Neuronal stem cell (in vitro differentiated cells): ENCODE results near the gene TBC1D14.

ENCODE experiments used
- DNase-seq: peaks from one replicate; pipeline ENCODE4 v3.0.0-alpha.2; 2013; ENCODE audit warnings: low spot score
- H2AFZ ChIP-seq: one replicate; pipeline ENCODE4 v1.6.1; 2013; ENCODE audit warnings: mild to moderate bottlenecking, low read length, inconsistent platforms
- H2AK5ac ChIP-seq: 2 replicates; pipeline ENCODE4 v1.6.1; 2013; ENCODE audit warnings: low read depth, mild to moderate bottlenecking, inconsistent platforms, low read length, moderate library complexity, mixed read lengths
- H2BK120ac ChIP-seq: 2 replicates; pipeline ENCODE4 v1.6.1; 2013; ENCODE audit warnings: low read depth, mild to moderate bottlenecking, inconsistent platforms, low read length, moderate library complexity, mixed read lengths
- H2BK12ac ChIP-seq: one replicate; pipeline ENCODE4 v1.6.1; 2013; ENCODE audit warnings: low read length, inconsistent platforms
- H2BK15ac ChIP-seq: 2 replicates; pipeline ENCODE4 v1.6.1; 2013; ENCODE audit warnings: mild to moderate bottlenecking, low read length, inconsistent platforms, mixed read lengths
- H2BK5ac ChIP-seq: one replicate; pipeline ENCODE4 v1.6.1; 2013; ENCODE audit warnings: inconsistent platforms, mild to moderate bottlenecking, low read length, moderate library complexity
- H3K14ac ChIP-seq: one replicate; pipeline ENCODE4 v1.6.1; 2013; ENCODE audit warnings: low read length, inconsistent platforms
- H3K18ac ChIP-seq: 2 replicates; pipeline ENCODE4 v1.6.1; 2013; ENCODE audit warnings: low read length, inconsistent platforms
- H3K23ac ChIP-seq: 2 replicates; pipeline ENCODE4 v1.6.1; 2013; ENCODE audit warnings: low read depth, mild to moderate bottlenecking, mixed read lengths, low read length, inconsistent platforms; ENCODE audit not compliant: poor library complexity
- H3K27ac ChIP-seq: replicated peaks from 3 replicates; pipeline ENCODE4 v1.5.1; 2013; ENCODE audit warnings: low read length, inconsistent platforms
- H3K27me3 ChIP-seq, 3 experiments: 2 replicates each; pipeline ENCODE4 v1.6.1; 2013; ENCODE audit warnings: low read length in 3 of 3, mild to moderate bottlenecking in 2 of 3, inconsistent platforms in 1 of 3, low read depth in 1 of 3, mixed read lengths in 1 of 3, moderate library complexity in 1 of 3; ENCODE audit not compliant: control insufficient read depth in 3 of 3, insufficient read depth in 3 of 3
- H3K36me3 ChIP-seq, 2 donors: replicated peaks in 1 of 2; 2 replicates each; pipeline ENCODE4 v1.6.1; 2013; ENCODE audit warnings: low read length in 2 of 2; ENCODE audit not compliant: control insufficient read depth in 2 of 2, insufficient read depth in 2 of 2
- H3K4ac ChIP-seq: 2 replicates; pipeline ENCODE4 v1.6.1; 2013; ENCODE audit warnings: inconsistent platforms, mild to moderate bottlenecking, low read length, moderate library complexity
- H3K4me1 ChIP-seq, 2 donors: 1 replicate in 1 of 2; 2 replicates in 1 of 2; pipeline ENCODE4 v1.6.1; 2013; ENCODE audit warnings: low read length in 2 of 2, low read depth in 1 of 2; ENCODE audit not compliant: control insufficient read depth in 2 of 2, insufficient read depth in 1 of 2
- H3K4me2 ChIP-seq: one replicate; pipeline ENCODE4 v1.6.1; 2013; ENCODE audit warnings: mild to moderate bottlenecking, low read length, inconsistent platforms; ENCODE audit not compliant: insufficient read depth, poor library complexity, severe bottlenecking
- H3K4me3 ChIP-seq, 2 donors: 2 replicates each; pipeline ENCODE4 v1.5.1; 2013; ENCODE audit warnings: low read length in 2 of 2, mild to moderate bottlenecking in 2 of 2, inconsistent platforms in 1 of 2, moderate library complexity in 1 of 2
- H3K79me1 ChIP-seq: one replicate; pipeline ENCODE4 v1.6.1; 2013; ENCODE audit warnings: low read depth, mild to moderate bottlenecking, inconsistent platforms, low read length, moderate library complexity
- H3K9ac ChIP-seq: one replicate; pipeline ENCODE4 v1.6.1; 2013; ENCODE audit warnings: mild to moderate bottlenecking, low read depth, low read length, inconsistent platforms; ENCODE audit not compliant: poor library complexity
- H3K9me3 ChIP-seq, 2 donors: replicated peaks in 1 of 2; 2 replicates each; pipeline versions ENCODE3 to v1.6.1; 2013; ENCODE audit warnings: low read length in 2 of 2, mild to moderate bottlenecking in 2 of 2, inconsistent platforms in 1 of 2, low read depth in 1 of 2, mixed read lengths in 1 of 2, moderate library complexity in 1 of 2; ENCODE audit not compliant: control insufficient read depth in 2 of 2, insufficient read depth in 1 of 2
- H4K8ac ChIP-seq: one replicate; pipeline ENCODE4 v1.6.1; 2013; ENCODE audit warnings: low read depth, mild to moderate bottlenecking, inconsistent platforms, low read length, moderate library complexity
- H4K91ac ChIP-seq: one replicate; pipeline ENCODE4 v1.6.1; 2013; ENCODE audit warnings: low read length, low read depth, mild to moderate bottlenecking, inconsistent platforms; ENCODE audit not compliant: poor library complexity
- WGBS, 2 donors: extraction: QIAGEN DNeasy Blood & Tissue Kit; methylation state at CpG; one replicate each; pipeline ENCODE4 v1.1.7; 2013; ENCODE audit warnings: missing lambda C conversion rate in 2 of 2, mixed read lengths in 1 of 2; ENCODE audit not compliant: insufficient read length in 2 of 2, insufficient replicate concordance in 1 of 2; ENCODE audit errors: extremely low coverage in 2 of 2; 5-methylcytosine and 5-hydroxymethylcytosine counted together

The TBC1D14 gene

DNA sequence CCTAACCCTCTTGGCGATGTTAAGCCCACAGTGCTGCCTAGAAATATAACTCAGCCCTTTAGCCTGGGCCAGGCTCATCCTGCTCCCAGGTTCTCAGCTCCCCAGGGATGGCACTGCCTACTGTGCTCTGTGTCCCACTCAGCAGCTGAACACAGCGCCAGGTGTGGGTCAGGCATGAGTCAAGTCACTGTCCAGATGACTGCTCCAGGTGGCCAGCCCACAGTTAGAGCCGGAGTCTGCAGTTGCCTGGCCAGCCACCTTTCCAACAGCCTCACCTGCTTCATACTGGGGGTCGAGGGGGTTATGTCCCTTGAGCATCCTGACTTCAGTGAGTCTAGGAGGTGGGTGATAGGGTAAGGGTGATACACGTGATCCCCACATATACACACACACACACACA lies 48.4 kb downstream of the TBC1D14 start:
- peaks cover 31 to 44% of the 10 kb centered on the region in 2 donors for H3K4me1 ChIP-seq
- no CpG with 5 or more reads among the region's 5 CpGs for WGBS, 2 donors
- H3K4me2 ChIP-seq, result no peak overlapping the region
- no peak overlapping the region for H3K4ac ChIP-seq
- H3K36me3 ChIP-seq, result no peaks in the 10 kb centered on the region
- no peak overlapping the region for H2BK120ac ChIP-seq
- H3K9me3 ChIP-seq, result no peaks in the 10 kb centered on the region
- H3K27ac ChIP-seq, result no peak overlapping the region
- no peak overlapping the region for H3K9ac ChIP-seq
- H2AK5ac ChIP-seq, result no peak overlapping the region
- H2BK5ac ChIP-seq, result no peak overlapping the region
- no peak overlapping the region for H4K91ac ChIP-seq
- H2BK12ac ChIP-seq, result no peak overlapping the region
- H3K14ac ChIP-seq, result peak overlapping the region; percentile 91
- no peak overlapping the region for H3K4me3 ChIP-seq
- peaks cover 5% of the 10 kb centered on the region for H3K79me1 ChIP-seq
- H3K18ac ChIP-seq, result peak overlapping the region; percentile 80
- no peak overlapping the region for H2AFZ ChIP-seq
- H3K23ac ChIP-seq, result peak overlapping the region; percentile 49
- no peaks in the 10 kb centered on the region for H3K27me3 ChIP-seq
- no peak for DNase-seq
- no peak overlapping the region for H4K8ac ChIP-seq
- H2BK15ac ChIP-seq, result no peak overlapping the region

DNA sequence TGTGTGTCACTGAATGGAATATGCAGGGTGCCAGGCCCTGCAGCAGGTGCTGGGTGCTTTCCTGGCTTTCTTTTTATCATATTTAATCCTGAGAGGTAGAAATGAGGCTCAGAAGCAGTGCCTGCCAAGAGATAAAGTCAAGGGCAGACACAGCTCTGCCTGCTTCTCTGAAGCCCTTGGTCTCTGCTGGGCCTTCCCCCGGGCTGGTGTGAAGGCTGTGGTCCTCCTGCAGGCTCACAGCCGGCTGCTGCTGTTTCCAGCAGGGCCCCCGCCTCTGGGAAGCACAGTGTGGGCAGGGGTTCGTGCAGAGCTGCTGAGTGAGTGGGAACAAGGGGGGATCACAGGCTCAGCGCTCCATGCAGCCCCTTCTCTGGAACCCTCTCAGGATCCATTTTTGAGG lies 49.6 kb downstream of the TBC1D14 start:
- Histone ChIP-seq H3K18ac (no peak overlapping the region), H3K4me3 (no peak overlapping the region), H2AFZ (no peak overlapping the region), H3K27me3 (no peaks in the 10 kb centered on the region), H2BK12ac (no peak overlapping the region), H3K36me3 (no peaks in the 10 kb centered on the region), H3K4me2 (no peak overlapping the region), H3K9me3 (no peaks in the 10 kb centered on the region), H3K27ac (no peak overlapping the region), H2BK5ac (no peak overlapping the region), H2BK120ac (no peak overlapping the region), H3K79me1 (peaks cover 5% of the 10 kb centered on the region), H3K23ac (no peak overlapping the region), H2BK15ac (no peak overlapping the region), H3K14ac (no peak overlapping the region), H3K4me1 (peaks cover 37 to 43% of the 10 kb centered on the region in 2 donors), H4K8ac (no peak overlapping the region), H4K91ac (no peak overlapping the region), H2AK5ac (peak overlapping the region; percentile 5), H3K4ac (no peak overlapping the region), H3K9ac (peak overlapping the region; percentile 9)
- no CpG with 5 or more reads among the region's 5 CpGs for WGBS, 2 donors
- no peak for DNase-seq

DNA sequence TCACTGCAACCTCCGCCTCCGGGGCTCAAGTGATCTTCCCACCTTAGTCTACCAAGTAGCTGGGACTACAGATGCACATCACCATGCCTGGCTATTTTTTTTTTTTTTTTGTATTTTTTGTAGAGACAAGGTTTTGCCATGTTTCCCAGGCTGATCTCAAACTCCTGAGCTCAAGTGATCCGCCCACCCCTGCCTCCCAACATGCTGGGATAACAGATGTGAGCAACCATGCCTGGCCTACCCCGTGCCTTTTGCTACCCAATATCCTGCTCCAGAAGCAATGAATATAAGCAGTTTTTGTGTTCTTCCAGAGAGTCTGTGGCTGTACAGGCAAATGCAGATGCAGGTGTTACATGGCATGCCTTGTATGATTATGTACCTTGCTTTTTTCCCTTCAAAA lies 50.5 kb downstream of the TBC1D14 start:
- H2BK5ac ChIP-seq, result no peak overlapping the region
- no CpG with 5 or more reads among the region's 4 CpGs for WGBS, 2 donors

DNA sequence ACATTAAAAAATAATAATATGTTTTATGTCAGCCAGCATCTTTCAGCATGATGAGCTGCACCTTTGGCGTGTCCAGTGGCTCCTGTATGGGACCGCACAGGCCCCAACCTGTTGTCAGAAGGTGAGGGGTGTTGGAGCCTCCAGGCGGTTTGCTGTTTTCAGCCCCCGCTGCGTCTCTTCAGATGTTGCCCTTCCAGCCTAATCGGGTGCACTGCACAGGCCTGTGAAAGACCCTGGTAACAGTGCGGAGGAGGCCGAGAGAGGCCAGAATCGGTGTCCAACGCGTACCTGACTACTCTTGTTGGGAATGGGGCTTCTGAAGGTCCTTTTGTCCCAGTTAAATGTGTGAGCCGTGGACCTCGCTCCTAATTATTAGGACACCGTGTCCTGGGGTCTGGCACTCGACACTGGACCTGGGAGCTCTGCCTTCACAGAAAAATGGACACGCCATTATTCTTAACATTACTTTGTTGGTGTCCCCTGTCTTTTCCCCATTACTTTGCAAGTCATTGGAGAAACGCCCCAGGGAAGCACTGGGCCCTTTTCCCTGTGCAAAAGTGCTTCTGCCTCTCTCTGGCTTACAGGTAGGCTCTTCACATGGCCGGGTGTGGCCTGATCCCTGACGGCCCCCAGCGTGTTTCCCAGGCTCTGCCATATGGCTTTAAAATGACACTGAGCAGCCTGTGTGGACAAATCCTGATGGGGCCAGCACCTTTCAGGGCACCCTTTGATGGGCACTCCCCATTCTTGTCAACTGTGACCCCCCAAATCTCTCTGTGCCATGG lies 51.2 kb downstream of the TBC1D14 start:
- no peak overlapping the region for H2BK12ac ChIP-seq
- H2AK5ac ChIP-seq, result peak overlapping the region; percentile 41
- peaks cover 24 to 30% of the 10 kb centered on the region in 2 donors for H3K4me1 ChIP-seq
- no peak overlapping the region for H3K9ac ChIP-seq
- H3K18ac ChIP-seq, result peak overlapping the region; percentile 79
- H3K36me3 ChIP-seq, result no peaks in the 10 kb centered on the region
- peak overlapping the region; percentile 23 for H2BK15ac ChIP-seq
- no peaks in the 10 kb centered on the region for H3K9me3 ChIP-seq
- H4K8ac ChIP-seq, result no peak overlapping the region
- H3K23ac ChIP-seq, result no peak overlapping the region
- H2BK5ac ChIP-seq, result no peak overlapping the region
- H2AFZ ChIP-seq, result no peak overlapping the region
- no peak overlapping the region for H3K4me3 ChIP-seq
- DNase-seq, result no peak
- H3K14ac ChIP-seq, result no peak overlapping the region
- no peak overlapping the region for H3K4me2 ChIP-seq
- peaks cover 5% of the 10 kb centered on the region for H3K79me1 ChIP-seq
- WGBS, 2 donors, result no CpG with 5 or more reads among the region's 20 CpGs
- no peaks in the 10 kb centered on the region for H3K27me3 ChIP-seq
- H2BK120ac ChIP-seq, result no peak overlapping the region
- H3K27ac ChIP-seq, result no peak overlapping the region
- no peak overlapping the region for H3K4ac ChIP-seq
- no peak overlapping the region for H4K91ac ChIP-seq

More for the DNA sequence above, 50.5 kb downstream of the TBC1D14 start:
- Histone ChIP-seq H3K9ac (no peak overlapping the region), H2BK15ac (no peak overlapping the region), H3K36me3 (no peaks in the 10 kb centered on the region), H3K4me3 (no peak overlapping the region), H3K27ac (no peak overlapping the region), H3K27me3 (no peaks in the 10 kb centered on the region), H3K18ac (no peak overlapping the region), H4K91ac (no peak overlapping the region), H2BK120ac (no peak overlapping the region), H2AFZ (no peak overlapping the region), H3K4ac (no peak overlapping the region), H3K9me3 (no peaks in the 10 kb centered on the region), H4K8ac (no peak overlapping the region), H3K14ac (no peak overlapping the region), H2AK5ac (peak overlapping the region; percentile 16), H2BK12ac (no peak overlapping the region), H3K4me2 (no peak overlapping the region), H3K23ac (no peak overlapping the region), H3K79me1 (peaks cover 5% of the 10 kb centered on the region), H3K4me1 (peaks cover 29 to 36% of the 10 kb centered on the region in 2 donors)
- no peak for DNase-seq
